GM12874 (cell line): Measurements from ENCODE around the gene NECAB3.

Experiments
- CTCF ChIP-seq: IDR thresholded peaks from 2 replicates; pipeline ENCODE4 v1.5.1; 2011; ENCODE audit warnings: low read depth, mild to moderate bottlenecking, control low read depth, low read length, moderate library complexity; ENCODE audit not compliant: insufficient read depth

Gene NECAB3

GRCh38 chr20:33644313-33645071, 29.7 kb downstream of the NECAB3 start:
- no peak for TF ChIP-seq CTCF

- TF ChIP-seq CTCF, result no peak
Observed at GRCh38 chr20:33640287-33640686, 33.9 kb downstream of the NECAB3 start.

- no peak for TF ChIP-seq CTCF
Observed at GRCh38 chr20:33636776-33637175, 37.5 kb downstream of the NECAB3 start.

- no peak for TF ChIP-seq CTCF
Observed at GRCh38 chr20:33635341-33635740, 38.9 kb downstream of the NECAB3 start.

GRCh38 chr20:33630507-33630906, 43.7 kb downstream of the NECAB3 start:
- TF ChIP-seq CTCF, result no peak

GRCh38 chr20:33629979-33630378, 44.2 kb downstream of the NECAB3 start:
- TF ChIP-seq CTCF, result no peak

- no peak for TF ChIP-seq CTCF
Observed at GRCh38 chr20:33629533-33629932, 44.7 kb downstream of the NECAB3 start.
